ENCODE data around the gene MAPKAPK2.

- no peak for TF ChIP-seq TCF7L2 (IDR thresholded peaks at IDR 0.05; ENCODE audit: borderline replicate concordance, extremely low read depth, insufficient read depth, insufficient read length)
- no peak for TF ChIP-seq ATF3 (IDR thresholded peaks at IDR 0.05)
- no peak for TF ChIP-seq CTCF (IDR thresholded peaks at IDR 0.05 in 2 of 3, conservative IDR thresholded peaks at IDR 0.05 in 1 of 3; ENCODE audit: borderline replicate concordance in 1 of 3, insufficient read depth in 1 of 3, low read depth in 2 of 3, low read length in 2 of 3)
- no peak for TF ChIP-seq CEBPB (IDR thresholded peaks at IDR 0.05; ENCODE audit: low read depth)
- TF ChIP-seq REST (IDR thresholded peaks at IDR 0.05; ENCODE audit: low read depth), result no peak
- TF ChIP-seq POLR2AphosphoS5 (IDR thresholded peaks at IDR 0.05; ENCODE audit: low read depth, low read length), result no peak
- TF ChIP-seq EZH2phosphoT487 (IDR thresholded peaks at IDR 0.05; ENCODE audit: borderline replicate concordance), result no peak
- no peak for TF ChIP-seq EZH2 (IDR thresholded peaks at IDR 0.05)
- TF ChIP-seq POLR2A (IDR thresholded peaks at IDR 0.05; ENCODE audit: borderline replicate concordance, extremely low read depth, insufficient read depth, insufficient read length), result no peak
- TF ChIP-seq SIN3A (IDR thresholded peaks at IDR 0.05; ENCODE audit: low read depth), result no peak
- TF ChIP-seq MAX (IDR thresholded peaks at IDR 0.05), result no peak
- TF ChIP-seq SP1 (IDR thresholded peaks at IDR 0.05; ENCODE audit: low read depth), result no peak
- TF ChIP-seq RAD21 (IDR thresholded peaks at IDR 0.05; ENCODE audit: low read depth), result no peak
These were observed 1.4 kb upstream of the MAPKAPK2 start for GRCh38 chr1:206683313-206683712.
